ENCODE measurements around the gene PALLD. TPM values are rescaled to one million over a fixed set of nuclear protein-coding genes. Genes with fewer than 3 reads are reported as not detected.
"Not testable (repeated sequence)": the region's sequence is repeated elsewhere in the genome, so short reads cannot be mapped to it uniquely, and the experiment has no call there.

Gene PALLD
- total RNA-seq = 100 to 1,000 TPM in 2 of 4 donors, 10 to 100 TPM in 2; 60.2 to 437 (median 118) TPM

DNA sequence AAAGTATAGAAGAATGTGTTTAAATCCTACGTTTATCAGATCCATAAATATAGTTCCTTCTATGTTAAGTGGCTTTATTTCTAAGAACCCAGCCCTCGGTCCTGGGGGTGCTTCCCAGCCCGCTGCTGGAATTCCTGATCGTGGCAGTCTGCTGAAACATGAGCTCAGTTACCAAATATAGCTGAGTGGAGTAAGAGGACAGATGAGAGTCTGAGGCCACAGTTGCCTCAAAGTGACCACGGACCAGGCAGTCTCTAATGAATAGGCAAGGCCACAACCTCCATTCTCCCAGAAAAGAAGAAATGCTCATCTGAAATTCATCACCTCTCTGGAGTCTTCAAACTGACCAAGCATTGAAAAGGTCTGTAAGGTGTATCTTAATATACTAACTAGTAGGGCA is at the start of gene PALLD:
PALLD (plus strand) TSS at position 219 of the 400 bp plus-strand sequence.
- Histone ChIP-seq H3K27ac (no peak within 1 kb of the TSS), H3K4me3 (no peak within 1 kb of the TSS), H3K27me3 (no peaks in the 10 kb centered on the region), H3K36me3 (no peaks in the 10 kb centered on the region), H3K9me3 (no peaks in the 10 kb centered on the region), H3K4me1 (no peaks in the 10 kb centered on the region)
- 49 to 54% methylated on average over 5 of the region's 5 CpGs for WGBS, 2 donors
- TF ChIP-seq POLR2A (IDR thresholded peaks at IDR 0.05) = no peak
- TF ChIP-seq, protein P1, sequence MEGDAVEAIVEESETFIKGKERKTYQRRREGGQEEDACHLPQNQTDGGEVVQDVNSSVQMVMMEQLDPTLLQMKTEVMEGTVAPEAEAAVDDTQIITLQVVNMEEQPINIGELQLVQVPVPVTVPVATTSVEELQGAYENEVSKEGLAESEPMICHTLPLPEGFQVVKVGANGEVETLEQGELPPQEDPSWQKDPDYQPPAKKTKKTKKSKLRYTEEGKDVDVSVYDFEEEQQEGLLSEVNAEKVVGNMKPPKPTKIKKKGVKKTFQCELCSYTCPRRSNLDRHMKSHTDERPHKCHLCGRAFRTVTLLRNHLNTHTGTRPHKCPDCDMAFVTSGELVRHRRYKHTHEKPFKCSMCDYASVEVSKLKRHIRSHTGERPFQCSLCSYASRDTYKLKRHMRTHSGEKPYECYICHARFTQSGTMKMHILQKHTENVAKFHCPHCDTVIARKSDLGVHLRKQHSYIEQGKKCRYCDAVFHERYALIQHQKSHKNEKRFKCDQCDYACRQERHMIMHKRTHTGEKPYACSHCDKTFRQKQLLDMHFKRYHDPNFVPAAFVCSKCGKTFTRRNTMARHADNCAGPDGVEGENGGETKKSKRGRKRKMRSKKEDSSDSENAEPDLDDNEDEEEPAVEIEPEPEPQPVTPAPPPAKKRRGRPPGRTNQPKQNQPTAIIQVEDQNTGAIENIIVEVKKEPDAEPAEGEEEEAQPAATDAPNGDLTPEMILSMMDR (IDR thresholded peaks at IDR 0.05) = no peak
- DNase-seq = no peak
- intact Hi-C loops (cut with DNase I) = no loop called here

DNA sequence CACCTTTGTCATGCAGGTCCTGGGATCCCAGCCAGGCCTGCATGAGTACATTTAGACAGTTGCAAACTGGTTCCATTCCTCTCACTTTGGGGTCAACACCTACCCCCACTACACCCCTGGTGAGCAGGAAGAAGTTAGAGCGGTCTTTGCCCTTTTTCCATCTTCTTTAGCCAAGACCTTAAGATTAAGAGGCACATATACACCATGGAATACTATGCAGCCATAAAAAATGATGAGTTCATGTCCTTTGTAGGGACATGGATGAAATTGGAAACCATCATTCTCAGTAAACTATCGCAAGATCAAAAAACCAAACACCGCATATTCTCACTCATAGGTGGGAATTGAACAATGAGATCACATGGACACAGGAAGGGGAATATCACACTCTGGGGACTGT is 47.8 kb upstream of the PALLD start:
- H3K4me1 ChIP-seq; H3K27ac ChIP-seq; DNase-seq; H3K27me3 ChIP-seq; H3K9me3 ChIP-seq; intact Hi-C loops (cut with DNase I); H3K4me3 ChIP-seq: not testable (repeated sequence)
- 86 to 100% methylated on average over 1 of the region's 3 CpGs for WGBS, 2 donors
- H3K36me3 ChIP-seq = peaks cover 0 to 14% (median 0%) of the 10 kb centered on the region in 3 donors

DNA sequence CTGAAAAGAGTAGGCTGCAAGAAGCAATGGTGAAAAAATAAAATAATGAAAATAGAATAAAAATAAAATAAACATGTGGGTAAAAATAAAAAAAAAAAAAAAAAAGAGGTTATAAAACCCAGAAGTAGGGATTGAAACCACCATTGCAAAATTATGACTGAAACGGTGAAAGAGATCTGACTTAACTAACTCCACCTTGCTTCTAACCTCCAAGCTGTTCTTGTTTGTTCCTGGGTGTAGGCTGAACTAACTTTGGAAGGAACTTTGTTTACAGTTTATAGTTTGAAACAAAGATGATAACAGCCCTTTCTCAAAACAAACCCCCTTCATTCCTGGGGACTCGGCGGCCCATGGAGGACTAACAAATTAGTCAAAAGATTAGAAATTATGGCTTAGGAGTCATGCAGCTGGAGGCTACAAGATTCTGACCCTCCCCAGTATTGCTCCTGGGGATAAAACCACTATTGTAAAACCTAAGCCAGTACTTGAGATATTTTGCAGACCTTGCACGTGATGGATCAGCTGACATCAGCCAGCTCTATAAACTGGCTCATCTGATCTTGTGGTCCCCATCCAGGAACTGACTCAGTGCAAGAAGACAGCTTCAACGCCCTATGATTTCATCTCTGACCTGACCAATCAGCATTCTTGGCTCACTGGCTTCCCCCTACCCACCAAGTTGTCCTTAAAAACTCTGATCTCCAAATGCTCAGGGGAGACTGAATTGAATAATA is 47.0 kb upstream of the PALLD start:
- intact Hi-C loops (cut with DNase I) = no loop called here

DNA sequence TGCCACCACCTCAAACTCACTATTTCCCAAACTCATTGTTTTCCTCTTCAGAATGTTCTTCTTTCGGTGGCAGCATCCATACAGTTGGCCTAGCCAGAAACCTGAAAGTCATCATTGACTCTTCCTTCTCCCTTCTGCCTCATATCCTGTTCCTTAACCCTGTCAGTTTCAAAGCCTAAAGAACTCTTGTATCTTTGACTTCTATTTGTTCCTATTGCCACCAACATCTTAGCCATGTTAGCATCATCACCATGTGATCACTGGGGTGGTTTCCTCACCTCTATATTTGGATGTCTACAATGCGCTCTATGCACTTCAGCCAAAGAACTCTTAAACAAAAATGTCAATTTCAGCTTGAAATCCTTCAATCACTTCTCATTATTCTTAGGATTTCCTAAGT is 45.5 kb upstream of the PALLD start:
- no peaks in the 10 kb centered on the region for H3K9me3 ChIP-seq
- TF ChIP-seq, protein P1 (IDR thresholded peaks at IDR 0.05) = no peak
- no peak for TF ChIP-seq POLR2A (IDR thresholded peaks at IDR 0.05)
- WGBS, 2 donors = 84 to 88% methylated on average over 2 of the region's 2 CpGs
- no peak overlapping the region for H3K4me3 ChIP-seq
- no peak overlapping the region for H3K27ac ChIP-seq
- peaks cover 0 to 24% (median 3%) of the 10 kb centered on the region in 3 donors for H3K36me3 ChIP-seq
- no peaks in the 10 kb centered on the region for H3K27me3 ChIP-seq
- no peak for DNase-seq
- intact Hi-C loops (cut with DNase I) = no loop called here
- no peaks in the 10 kb centered on the region for H3K4me1 ChIP-seq

More for the DNA sequence above, 47.0 kb upstream of the PALLD start:
- Histone ChIP-seq H3K4me3 (no peak overlapping the region), H3K27ac (no peak overlapping the region), H3K36me3 (peaks cover 0 to 14% (median 0%) of the 10 kb centered on the region in 3 donors), H3K27me3 (no peaks in the 10 kb centered on the region), H3K4me1 (no peaks in the 10 kb centered on the region), H3K9me3 (no peaks in the 10 kb centered on the region)
- TF ChIP-seq POLR2A (IDR thresholded peaks at IDR 0.05) = no peak
- TF ChIP-seq, protein P1 (IDR thresholded peaks at IDR 0.05) = no peak
- peak; percentile 0 for DNase-seq
- WGBS, 2 donors = 68 to 71% methylated on average over 5 of the region's 5 CpGs

DNA sequence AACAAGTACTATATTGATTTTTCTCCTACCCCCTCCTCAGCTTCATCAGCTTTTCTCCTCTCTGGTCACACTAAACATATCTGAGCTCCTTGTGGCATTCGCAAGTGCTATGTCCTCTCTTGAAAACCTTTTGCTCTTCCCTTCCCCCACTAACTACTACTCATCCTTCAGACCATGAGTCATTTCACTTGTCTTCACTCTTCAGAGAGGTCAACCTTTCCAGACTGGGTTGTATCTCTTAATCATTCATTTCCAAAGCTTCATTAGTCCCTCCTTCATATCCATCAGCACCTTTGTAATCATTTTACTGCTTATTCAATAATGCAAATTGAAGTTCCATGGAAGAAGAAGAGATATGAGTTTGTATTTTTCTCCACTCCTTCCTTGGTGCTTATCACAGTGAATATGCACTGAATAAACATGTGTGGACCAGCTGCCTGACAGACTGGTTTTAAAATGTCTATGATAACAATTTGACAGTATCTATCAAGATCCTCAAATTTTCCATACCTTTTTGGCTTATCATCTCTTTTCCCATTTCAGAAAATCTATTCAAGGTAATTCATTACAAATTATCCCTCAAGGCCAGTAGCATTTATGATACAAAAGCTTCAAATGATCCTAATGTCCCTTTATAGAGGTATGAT is 45.0 kb upstream of the PALLD start:
- TF ChIP-seq POLR2A (IDR thresholded peaks at IDR 0.05) = no peak
- TF ChIP-seq, protein P1 (IDR thresholded peaks at IDR 0.05) = no peak
- no peaks in the 10 kb centered on the region for H3K9me3 ChIP-seq
- whole genome bisulfite sequencing, 2 donors = 50 to 71% methylated on average over 1 of the region's 1 CpG
- no peaks in the 10 kb centered on the region for H3K4me1 ChIP-seq
- H3K4me3 ChIP-seq = no peak overlapping the region
- H3K27ac ChIP-seq = no peak overlapping the region
- peaks cover 0 to 24% (median 3%) of the 10 kb centered on the region in 3 donors for H3K36me3 ChIP-seq
- DNase-seq = no peak
- H3K27me3 ChIP-seq = no peaks in the 10 kb centered on the region
- intact Hi-C loops (cut with DNase I) = no loop called here

Data from esophagus squamous epithelium (tissue), 5 donors.